ENCODE measurements around the gene TRIM6. TPM values are rescaled to one million over a fixed set of nuclear protein-coding genes. Genes with fewer than 3 reads are reported as not detected.
"Not testable (repeated sequence)": the region's sequence is repeated elsewhere in the genome, so short reads cannot be mapped to it uniquely, and the experiment has no call there.

The TRIM6 gene
- total RNA-seq, 4 donors from 2014 or later = 0.15 to 0.35 (median 0.28) TPM

GRCh38 chr11:5591613-5592012 is 4.8 kb upstream of the TRIM6 start:
- in situ Hi-C loops (cut with MboI; ENCODE audit: low sequenced_read_pairs in 4 of 4) (no loop called here), intact Hi-C loops (cut with DNase I; ENCODE audit: low total_unique reads) (no loop called here)

GRCh38 chr11:5592615-5593014 is 3.8 kb upstream of the TRIM6 start:
- no peaks in the 10 kb centered on the region for H3K27me3 ChIP-seq
- intact Hi-C loops (cut with DNase I; ENCODE audit: low total_unique reads) (no loop called here), in situ Hi-C loops (cut with MboI; ENCODE audit: low sequenced_read_pairs in 4 of 4) (no loop called here)
- no peaks in the 10 kb centered on the region for H3K36me3 ChIP-seq
- H3K4me1 ChIP-seq = no peaks in the 10 kb centered on the region
- H3K4me3 ChIP-seq = no peak overlapping the region
- ATAC-seq = no peak
- no peaks in the 10 kb centered on the region for H3K9me3 ChIP-seq
- no peak overlapping the region for H3K27ac ChIP-seq
- TF ChIP-seq CTCF (IDR thresholded peaks at IDR 0.05 in 4 of 5, conservative IDR thresholded peaks at IDR 0.05 in 1 of 5) (no peak), POLR2A (IDR thresholded peaks at IDR 0.05) (no peak)
- DNase-seq = no peak

More at GRCh38 chr11:5591613-5592012, 4.8 kb upstream of the TRIM6 start:
- ATAC-seq = no peak
- no peak overlapping the region for H3K27ac ChIP-seq
- H3K27me3 ChIP-seq = no peaks in the 10 kb centered on the region
- H3K4me1 ChIP-seq = no peaks in the 10 kb centered on the region
- no peaks in the 10 kb centered on the region for H3K36me3 ChIP-seq
- H3K9me3 ChIP-seq = no peaks in the 10 kb centered on the region
- TF ChIP-seq POLR2A (IDR thresholded peaks at IDR 0.05) (no peak), CTCF (IDR thresholded peaks at IDR 0.05 in 4 of 5, conservative IDR thresholded peaks at IDR 0.05 in 1 of 5) (no peak)
- no peak overlapping the region for H3K4me3 ChIP-seq
- no peak for DNase-seq

GRCh38 chr11:5593146-5593545 is 3.3 kb upstream of the TRIM6 start:
- intact Hi-C loops (cut with DNase I; ENCODE audit: low total_unique reads) = no loop called here
- in situ Hi-C loops (cut with MboI; ENCODE audit: low sequenced_read_pairs in 4 of 4) = no loop called here
- H3K4me1 ChIP-seq = no peaks in the 10 kb centered on the region
- H3K27me3 ChIP-seq = no peaks in the 10 kb centered on the region
- no peaks in the 10 kb centered on the region for H3K9me3 ChIP-seq
- H3K36me3 ChIP-seq = no peaks in the 10 kb centered on the region
- H3K4me3 ChIP-seq = no peak overlapping the region
- TF ChIP-seq CTCF (IDR thresholded peaks at IDR 0.05 in 4 of 5, conservative IDR thresholded peaks at IDR 0.05 in 1 of 5) (no peak), POLR2A (IDR thresholded peaks at IDR 0.05) (no peak)
- H3K27ac ChIP-seq = no peak overlapping the region
- ATAC-seq (no peak), DNase-seq (no peak)

GRCh38 chr11:5597953-5598352 is 1.5 kb downstream of the TRIM6 start:
- intact Hi-C loops (cut with DNase I; ENCODE audit: low total_unique reads) (no loop called here), in situ Hi-C loops (cut with MboI; ENCODE audit: low sequenced_read_pairs in 4 of 4) (no loop called here)
- no peak overlapping the region for H3K27ac ChIP-seq
- ATAC-seq = no peak
- no peak for DNase-seq
- H3K27me3 ChIP-seq = no peaks in the 10 kb centered on the region
- no peaks in the 10 kb centered on the region for H3K9me3 ChIP-seq
- TF ChIP-seq POLR2A (IDR thresholded peaks at IDR 0.05) (no peak), CTCF (IDR thresholded peaks at IDR 0.05 in 4 of 5, conservative IDR thresholded peaks at IDR 0.05 in 1 of 5) (no peak)
- no peaks in the 10 kb centered on the region for H3K4me1 ChIP-seq
- H3K36me3 ChIP-seq = no peaks in the 10 kb centered on the region
- no peak overlapping the region for H3K4me3 ChIP-seq

- ATAC-seq (peak in 1 of 2 donors; percentile 55), DNase-seq (peak; percentile 8 to 28)
- intact Hi-C loops (cut with DNase I; ENCODE audit: low total_unique reads) = no loop called here
- H3K27ac ChIP-seq = peak overlapping the region in 1 of 4 donors; percentile 8
- H3K27me3 ChIP-seq = no peaks in the 10 kb centered on the region
- in situ Hi-C loops (cut with MboI; ENCODE audit: low sequenced_read_pairs in 4 of 4) = no loop called here
- no peaks in the 10 kb centered on the region for H3K36me3 ChIP-seq
- TF ChIP-seq POLR2A (IDR thresholded peaks at IDR 0.05) (no peak), CTCF (IDR thresholded peaks at IDR 0.05 in 4 of 5, conservative IDR thresholded peaks at IDR 0.05 in 1 of 5) (peak in 2 of 5 experiments; percentile 44 to 52)
- no peak overlapping the region for H3K4me3 ChIP-seq
- no peaks in the 10 kb centered on the region for H3K4me1 ChIP-seq
- no peaks in the 10 kb centered on the region for H3K9me3 ChIP-seq
These were observed 4.0 kb downstream of the TRIM6 start for GRCh38 chr11:5600374-5600851.

- intact Hi-C loops (cut with DNase I; ENCODE audit: low total_unique reads); DNase-seq; H3K27ac ChIP-seq; H3K36me3 ChIP-seq; H3K9me3 ChIP-seq; H3K4me3 ChIP-seq; H3K4me1 ChIP-seq; ATAC-seq; H3K27me3 ChIP-seq; in situ Hi-C loops (cut with MboI; ENCODE audit: low sequenced_read_pairs in 4 of 4): not testable (repeated sequence)
These were observed 6.4 kb downstream of the TRIM6 start for GRCh38 chr11:5602791-5603190.

All from gastrocnemius medialis (tissue), 4 donors.